ENCODE measurements around the gene CDH23. TPM values are rescaled to one million over a fixed set of nuclear protein-coding genes. Genes with fewer than 3 reads are reported as not detected.
A peak's percentile ranks its signal among the peaks of the same experiment; 100 is the strongest.

The CDH23 gene
- total RNA-seq, 4 donors from 2014 or later, result 14.4 to 29.6 (median 19.7) TPM

GRCh38 chr10:71729161-71729636, 332.5 kb downstream of the CDH23 start:
- Histone ChIP-seq H3K27me3 (no peaks in the 10 kb centered on the region), H3K4me3 (no peak overlapping the region), H3K9me3 (no peaks in the 10 kb centered on the region), H3K27ac (replicated peaks in 1 of 4) (peak overlapping the region; percentile 71 to 77 (median 72)), H3K4me1 (peaks cover 32 to 44% (median 38%) of the 10 kb centered on the region in 4 donors), H3K36me3 (no peaks in the 10 kb centered on the region)
- TF ChIP-seq CTCF (IDR thresholded peaks at IDR 0.05) (no peak), EP300 (IDR thresholded peaks at IDR 0.05) (no peak), POLR2A (IDR thresholded peaks at IDR 0.05; ENCODE audit: low read depth) (no peak), POLR2AphosphoS5 (IDR thresholded peaks at IDR 0.05) (no peak)
- no peak for DNase-seq (ENCODE audit: extremely low spot score)
- WGBS, result 50% methylated on average over 10 of the region's 10 CpGs
- intact Hi-C loops (cut with DNase I), result no loop called here

GRCh38 chr10:71731791-71732190, 335.1 kb downstream of the CDH23 start:
- H3K9me3 ChIP-seq, result no peaks in the 10 kb centered on the region
- H3K27me3 ChIP-seq, result no peaks in the 10 kb centered on the region
- 93% methylated on average over 9 of the region's 12 CpGs for WGBS
- no peak overlapping the region for H3K4me3 ChIP-seq
- no peak overlapping the region for H3K27ac ChIP-seq (replicated peaks in 1 of 4)
- DNase-seq (ENCODE audit: extremely low spot score), result no peak
- TF ChIP-seq POLR2AphosphoS5 (IDR thresholded peaks at IDR 0.05), result no peak
- no peak for TF ChIP-seq EP300 (IDR thresholded peaks at IDR 0.05)
- no peak for TF ChIP-seq POLR2A (IDR thresholded peaks at IDR 0.05; ENCODE audit: low read depth)
- no peak for TF ChIP-seq CTCF (IDR thresholded peaks at IDR 0.05)
- peaks cover 32 to 46% (median 44%) of the 10 kb centered on the region in 4 donors for H3K4me1 ChIP-seq
- no peaks in the 10 kb centered on the region for H3K36me3 ChIP-seq
- intact Hi-C loops (cut with DNase I), result no loop called here

- no peak for DNase-seq (ENCODE audit: extremely low spot score)
- Histone ChIP-seq H3K4me3 (no peak overlapping the region), H3K9me3 (no peaks in the 10 kb centered on the region), H3K4me1 (peaks cover 5 to 34% (median 32%) of the 10 kb centered on the region in 4 donors), H3K27ac (replicated peaks in 1 of 4) (no peak overlapping the region), H3K36me3 (no peaks in the 10 kb centered on the region), H3K27me3 (no peaks in the 10 kb centered on the region)
- intact Hi-C loops (cut with DNase I), result no loop called here
- no peak for TF ChIP-seq POLR2A (IDR thresholded peaks at IDR 0.05; ENCODE audit: low read depth)
- no peak for TF ChIP-seq CTCF (IDR thresholded peaks at IDR 0.05)
- no peak for TF ChIP-seq POLR2AphosphoS5 (IDR thresholded peaks at IDR 0.05)
- TF ChIP-seq EP300 (IDR thresholded peaks at IDR 0.05), result no peak
- WGBS, result 88% methylated on average over 4 of the region's 5 CpGs
Measured at GRCh38 chr10:71734797-71735196, 338.1 kb downstream of the CDH23 start.

- no peak overlapping the region for H3K4me3 ChIP-seq
- H3K36me3 ChIP-seq, result no peaks in the 10 kb centered on the region
- no peak for TF ChIP-seq CTCF (IDR thresholded peaks at IDR 0.05)
- TF ChIP-seq EP300 (IDR thresholded peaks at IDR 0.05), result no peak
- no peak for TF ChIP-seq POLR2A (IDR thresholded peaks at IDR 0.05; ENCODE audit: low read depth)
- no peak for TF ChIP-seq POLR2AphosphoS5 (IDR thresholded peaks at IDR 0.05)
- DNase-seq (ENCODE audit: extremely low spot score), result no peak
- peak overlapping the region in 2 of 4 donors; percentile 5 to 44 for H3K27ac ChIP-seq (replicated peaks in 1 of 4)
- no peaks in the 10 kb centered on the region for H3K27me3 ChIP-seq
- WGBS, result 93% methylated on average over 12 of the region's 16 CpGs
- no peaks in the 10 kb centered on the region for H3K9me3 ChIP-seq
- peaks cover 5 to 43% (median 41%) of the 10 kb centered on the region in 4 donors for H3K4me1 ChIP-seq
- intact Hi-C loops (cut with DNase I), result no loop called here
Measured at GRCh38 chr10:71735709-71736569, 339.2 kb downstream of the CDH23 start.
